Stimulated activated CD4-positive, alpha-beta T cell treated with anti-CD3 and anti-CD28 coated beads, Interleukin-2, amount 100 ng/mL, for 4 hours (primary cell): ENCODE data around the gene SLC37A3.
"Not testable (repeated sequence)": the region's sequence is repeated elsewhere in the genome, so short reads cannot be mapped to it uniquely, and the experiment has no call there.

Experiments
- DNase-seq: peaks from one replicate; pipeline ENCODE4 v3.0.0-alpha.2; 2020; ENCODE audit warnings: low read depth

Gene SLC37A3

DNA sequence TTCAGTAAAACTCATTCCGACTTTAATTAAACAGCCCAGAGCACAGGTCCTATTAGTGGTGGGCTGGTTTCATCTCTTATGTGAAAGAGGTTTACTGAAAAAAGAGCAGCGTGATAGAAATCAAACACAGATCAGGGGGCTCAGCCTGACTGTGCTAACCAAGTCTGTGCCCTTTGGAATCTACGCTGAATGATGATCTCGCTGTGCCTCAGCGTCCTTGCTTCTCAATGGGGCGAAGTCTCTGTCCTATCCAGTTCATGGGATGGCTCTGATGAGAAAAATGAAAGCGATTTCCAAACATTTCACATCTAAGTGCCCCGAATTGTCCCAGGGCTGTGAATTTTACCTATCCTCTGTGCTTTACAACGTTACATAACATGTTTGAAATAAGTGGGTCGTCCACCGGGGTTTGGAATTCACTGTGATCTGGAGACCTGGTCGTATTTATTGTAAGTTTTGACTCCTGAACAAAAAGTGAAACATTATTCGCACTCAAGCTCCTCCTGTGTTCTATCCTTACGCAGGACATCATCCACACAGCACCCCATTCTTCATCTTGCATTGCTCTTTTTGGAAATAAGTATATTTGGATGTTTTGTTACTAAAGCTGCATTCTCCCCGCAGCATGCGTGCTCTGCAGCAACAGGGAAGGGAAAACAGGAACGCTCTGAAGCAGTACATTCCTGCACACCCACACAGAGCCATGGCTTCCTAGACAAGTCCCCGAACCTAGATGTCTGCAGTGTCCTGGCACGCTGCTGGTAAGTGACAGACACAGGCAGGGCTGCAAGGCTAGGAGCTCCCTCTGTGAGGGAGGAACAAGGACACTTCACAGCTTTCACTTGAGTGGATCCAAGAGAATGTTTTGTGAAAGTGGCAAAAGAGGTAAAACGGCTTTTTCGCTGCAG, 83.5 kb downstream of the SLC37A3 start:
- DNase-seq: no peak

GRCh38 chr7:140312141-140312846, 86.0 kb downstream of the SLC37A3 start:
- no peak for DNase-seq

GRCh38 chr7:140311128-140311527, 87.2 kb downstream of the SLC37A3 start:
- not testable (repeated sequence) for DNase-seq

GRCh38 chr7:140310337-140311002, 87.9 kb downstream of the SLC37A3 start:
- no peak for DNase-seq

GRCh38 chr7:140308060-140308459, 90.3 kb downstream of the SLC37A3 start:
- DNase-seq: no peak

GRCh38 chr7:140304191-140304799, 94.0 kb downstream of the SLC37A3 start:
- peak; percentile 24 for DNase-seq

DNA sequence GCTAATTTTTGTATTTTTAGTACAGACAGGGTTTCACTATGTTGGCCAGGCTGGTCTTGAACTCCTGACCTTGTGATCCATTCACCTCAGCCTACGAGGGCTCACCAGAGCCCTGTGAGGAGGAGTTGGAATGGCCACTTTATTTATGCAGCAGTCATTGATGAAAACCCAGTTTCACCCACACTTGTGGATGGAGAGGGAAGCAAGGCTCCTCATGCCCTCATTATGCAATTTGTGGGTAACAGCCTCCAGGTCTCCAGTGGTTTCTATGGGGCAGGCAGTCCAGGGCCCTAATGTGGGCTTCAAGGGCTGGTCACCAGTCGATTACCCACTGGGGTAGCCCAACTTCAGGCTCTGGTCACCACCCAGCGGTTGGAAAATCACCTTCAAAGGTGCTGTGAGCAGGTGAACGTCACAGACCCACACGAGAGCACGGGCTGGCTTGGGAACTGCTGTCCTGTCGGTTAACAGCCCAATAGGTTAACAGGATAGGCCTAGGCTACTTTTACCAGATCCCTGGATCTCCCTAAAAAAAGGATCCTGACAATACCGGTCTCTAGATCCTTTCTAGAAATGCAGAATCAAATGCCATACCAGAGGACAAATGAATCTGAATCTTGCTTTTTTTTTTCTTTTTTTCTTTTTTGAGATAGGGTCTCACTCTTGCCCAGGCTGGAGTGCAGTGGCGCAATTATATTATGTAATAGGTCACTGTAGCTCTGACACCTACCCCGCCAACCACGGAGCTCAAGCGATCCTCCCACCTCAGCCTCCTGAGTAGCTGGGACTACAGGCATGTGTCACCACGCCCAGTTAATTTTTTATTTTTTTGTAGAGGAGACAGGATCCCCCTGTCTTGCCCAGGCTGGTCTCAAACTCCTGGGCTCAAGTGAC, 97.8 kb downstream of the SLC37A3 start:
- DNase-seq: no peak

DNA sequence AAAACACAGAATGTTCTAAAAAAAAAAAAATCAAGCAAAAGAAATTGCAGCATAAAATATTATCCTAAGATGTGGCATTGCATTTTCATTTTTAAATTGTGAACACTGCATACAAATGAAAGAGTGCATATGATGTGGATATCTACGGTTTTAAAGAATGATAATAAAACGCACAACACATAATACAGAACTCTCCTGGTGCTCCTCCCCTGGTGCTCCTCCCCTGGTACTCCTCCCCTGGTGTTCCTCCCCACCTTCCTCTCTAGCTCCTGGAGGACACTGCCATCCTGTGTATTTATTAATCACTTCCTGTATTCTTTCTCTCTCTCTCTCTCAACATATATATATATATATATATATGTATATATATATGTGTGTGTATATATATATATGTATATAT, 100.1 kb downstream of the SLC37A3 start:
- DNase-seq: no peak

GRCh38 chr7:140297192-140297591, 101.1 kb downstream of the SLC37A3 start:
- DNase-seq: no peak

GRCh38 chr7:140295224-140295738, 103.0 kb downstream of the SLC37A3 start:
- DNase-seq: no peak

- no peak for DNase-seq
Observed at GRCh38 chr7:140294454-140294853, 103.9 kb downstream of the SLC37A3 start.

DNA sequence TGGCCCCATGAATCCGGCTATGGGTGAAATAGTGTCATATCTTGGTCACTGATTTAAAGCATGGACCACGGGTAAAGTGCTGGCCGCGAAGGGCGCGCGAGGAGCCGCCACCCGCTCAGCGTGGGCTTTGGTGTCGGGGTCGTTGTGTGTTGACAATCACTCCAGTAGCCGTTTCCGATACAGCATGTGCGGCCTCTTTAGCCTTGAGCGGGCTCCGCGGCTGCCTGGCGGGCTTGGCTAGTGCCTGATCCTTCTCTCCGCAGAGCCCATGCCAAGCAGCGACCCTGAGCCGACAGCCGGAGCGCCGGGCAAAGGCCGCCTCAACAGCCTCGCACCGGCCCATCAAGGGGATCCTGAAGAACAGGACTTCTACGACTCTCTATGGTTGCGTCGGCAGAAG, 105.9 kb downstream of the SLC37A3 start:
- DNase-seq: no peak

DNA sequence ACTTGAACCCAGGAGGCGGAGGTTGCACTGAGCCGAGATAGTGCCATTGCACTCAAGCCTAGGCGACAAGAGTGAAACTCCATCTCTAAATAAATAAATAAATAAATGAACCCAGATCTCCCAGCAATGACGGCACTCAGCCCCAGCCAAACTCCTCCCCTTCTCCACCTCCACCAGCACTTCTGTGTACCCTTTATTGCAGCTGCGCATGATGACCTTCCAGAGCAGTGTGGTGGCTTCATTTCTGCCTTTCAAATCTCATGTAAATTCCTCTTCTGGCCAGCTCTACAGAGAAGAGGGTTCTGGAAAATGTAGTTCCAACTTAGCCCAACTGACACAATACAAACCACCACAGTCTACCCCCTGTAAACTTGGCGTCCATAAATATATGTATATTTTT, 108.5 kb downstream of the SLC37A3 start:
- no peak for DNase-seq

- DNase-seq: no peak
Observed at GRCh38 chr7:140287988-140288387, 110.3 kb downstream of the SLC37A3 start.

DNA sequence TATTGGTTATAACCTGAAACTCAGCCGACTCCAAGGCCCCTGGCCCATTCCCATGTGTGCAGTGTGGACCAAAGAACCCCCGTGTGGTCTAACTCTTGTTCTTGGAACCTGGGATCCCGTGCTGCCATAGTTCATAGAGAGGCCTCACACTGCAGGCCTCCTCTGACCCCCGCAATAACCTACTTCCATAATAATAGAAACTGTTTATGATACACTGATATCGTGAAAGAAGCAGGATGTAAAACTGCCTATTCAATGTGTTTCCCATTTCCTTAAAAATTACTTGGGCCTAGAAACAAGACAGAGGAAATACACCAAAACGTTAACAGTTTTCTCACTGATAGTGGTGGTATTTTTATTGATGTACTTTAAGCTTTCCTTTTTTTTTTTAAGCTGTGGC, 112.4 kb downstream of the SLC37A3 start:
- DNase-seq: no peak

DNA sequence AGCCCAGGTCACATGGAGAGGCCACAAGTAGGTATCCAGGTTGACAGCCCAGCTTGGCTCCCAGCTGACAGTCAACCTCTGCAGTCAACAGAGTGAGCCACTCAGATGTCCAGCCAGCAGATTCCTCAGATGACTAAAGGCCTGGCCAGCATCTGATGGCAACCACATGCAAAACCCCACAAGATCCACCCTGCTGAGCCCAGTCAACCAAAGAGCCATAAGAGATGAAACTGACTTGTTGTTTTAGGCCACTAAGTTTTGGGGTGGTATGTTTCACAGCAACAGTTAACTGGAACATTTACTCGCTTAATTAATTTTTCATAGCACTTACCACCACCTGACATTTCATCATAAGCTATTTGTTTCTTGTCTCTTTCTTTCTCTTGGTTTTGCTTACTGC, 114.3 kb downstream of the SLC37A3 start:
- DNase-seq: no peak
